ENCODE results near the gene ACTR8.

- TF ChIP-seq CTCF (IDR thresholded peaks at IDR 0.05) (no peak), POLR2A (IDR thresholded peaks at IDR 0.05) (no peak)
Measured at GRCh38 chr3:53837331-53837730, 44.6 kb downstream of the ACTR8 start.
